HG03354 (cell line): Measurements from ENCODE around the gene DAGLB.

Source experiments
- ATAC-seq: cut with Tn5 transposase; IDR thresholded peaks from one replicate; pipeline ENCODE4 v1.9.1; 2021; ENCODE audit warnings: mild to moderate bottlenecking; ENCODE audit not compliant: unreplicated experiment, poor library complexity, severe bottlenecking

The DAGLB gene

GRCh38 chr7:6433784-6434615, 13.8 kb downstream of the DAGLB start:
- ATAC-seq = no peak

- no peak for ATAC-seq
Measured at GRCh38 chr7:6432781-6433180, 15.0 kb downstream of the DAGLB start.

- ATAC-seq = no peak
Measured at GRCh38 chr7:6430974-6431373, 16.8 kb downstream of the DAGLB start.

GRCh38 chr7:6430271-6430940, 17.3 kb downstream of the DAGLB start:
- no peak for ATAC-seq

GRCh38 chr7:6425948-6426347, 21.8 kb downstream of the DAGLB start:
- ATAC-seq = no peak

GRCh38 chr7:6423942-6424701, 23.6 kb downstream of the DAGLB start:
- ATAC-seq = no peak

- ATAC-seq = no peak
Measured at GRCh38 chr7:6422926-6423632, 24.7 kb downstream of the DAGLB start.

GRCh38 chr7:6422095-6422494, 25.7 kb downstream of the DAGLB start:
- ATAC-seq = no peak

- no peak for ATAC-seq
Measured at GRCh38 chr7:6420680-6421079, 27.1 kb downstream of the DAGLB start.

- ATAC-seq = no peak
Measured at GRCh38 chr7:6419310-6419773, 28.4 kb downstream of the DAGLB start.

GRCh38 chr7:6417408-6417807, 30.3 kb downstream of the DAGLB start:
- no peak for ATAC-seq

GRCh38 chr7:6416516-6417145, 31.1 kb downstream of the DAGLB start:
- ATAC-seq = no peak

- ATAC-seq = no peak
Measured at GRCh38 chr7:6413637-6414036, 34.1 kb downstream of the DAGLB start.

GRCh38 chr7:6409944-6410693, 37.6 kb downstream of the DAGLB start:
- no peak for ATAC-seq

- ATAC-seq = no peak
Measured at GRCh38 chr7:6409091-6409490, 38.7 kb downstream of the DAGLB start.

- no peak for ATAC-seq
Measured at GRCh38 chr7:6407434-6407833, 40.3 kb downstream of the DAGLB start.

- ATAC-seq = no peak
Measured at GRCh38 chr7:6406121-6406520, 41.6 kb downstream of the DAGLB start.

- ATAC-seq = no peak
Measured at GRCh38 chr7:6403907-6404306, 43.8 kb downstream of the DAGLB start.

GRCh38 chr7:6402741-6403140, 45.0 kb downstream of the DAGLB start:
- no peak for ATAC-seq
